COLO668 (cell line): ENCODE results near the gene MRPL50.

Experiments used
- DNase-seq: peaks from one replicate; lab custom pipeline; 2025; ENCODE audit not compliant: unreplicated experiment; lab: John Stamatoyannopoulos, UW

MRPL50 gene

DNA sequence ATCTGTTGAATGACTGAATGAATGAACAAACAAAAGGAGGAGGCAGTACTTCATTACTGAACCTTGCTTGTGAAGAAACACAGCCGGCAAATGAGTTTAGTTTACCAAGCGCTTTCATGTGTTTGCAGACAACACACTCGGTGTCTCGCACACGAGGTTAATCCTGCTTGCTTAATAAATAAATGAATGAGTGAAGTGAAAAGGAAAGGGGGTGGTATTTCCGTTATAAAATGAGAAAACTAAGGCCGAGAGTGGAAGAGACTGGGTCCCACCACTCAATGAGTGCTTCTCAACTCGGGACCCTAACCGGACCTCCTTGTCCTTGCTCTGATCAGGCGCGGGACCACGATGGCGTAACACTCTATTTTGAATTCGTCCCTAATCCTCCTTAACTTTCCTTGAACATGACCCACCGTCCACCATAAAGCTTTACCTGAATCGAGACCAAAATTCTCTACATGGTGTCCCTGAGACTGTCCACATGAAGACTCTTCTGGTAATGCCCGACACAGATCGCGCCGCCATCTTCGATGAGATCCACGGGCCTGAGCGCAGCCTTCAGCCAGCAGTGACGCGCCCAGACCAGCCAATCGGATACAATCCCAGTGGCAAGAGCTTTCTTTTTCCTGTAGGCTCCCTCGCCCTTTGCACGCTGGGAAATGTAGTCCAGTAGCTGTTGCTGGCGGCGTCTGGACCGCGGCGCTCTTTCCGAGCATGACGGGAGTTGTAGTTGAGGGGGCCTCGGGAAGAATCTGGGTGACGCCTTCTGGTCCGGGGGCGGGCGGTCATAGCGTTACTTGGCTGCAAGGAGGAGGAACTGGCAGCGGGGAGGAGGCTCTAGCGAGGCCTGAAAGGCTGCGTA is at the start of gene MRPL50, which contains the start of gene ZNF189:
MRPL50 (minus strand) TSS at position 551 of the 862 bp plus-strand sequence; CDS start at position 525, 26 bp downstream.
ZNF189 (plus strand) TSS at position 784 of the 862 bp plus-strand sequence. CDS start 306 bp downstream, outside the sequence.
- peak; percentile 96 for DNase-seq

DNA sequence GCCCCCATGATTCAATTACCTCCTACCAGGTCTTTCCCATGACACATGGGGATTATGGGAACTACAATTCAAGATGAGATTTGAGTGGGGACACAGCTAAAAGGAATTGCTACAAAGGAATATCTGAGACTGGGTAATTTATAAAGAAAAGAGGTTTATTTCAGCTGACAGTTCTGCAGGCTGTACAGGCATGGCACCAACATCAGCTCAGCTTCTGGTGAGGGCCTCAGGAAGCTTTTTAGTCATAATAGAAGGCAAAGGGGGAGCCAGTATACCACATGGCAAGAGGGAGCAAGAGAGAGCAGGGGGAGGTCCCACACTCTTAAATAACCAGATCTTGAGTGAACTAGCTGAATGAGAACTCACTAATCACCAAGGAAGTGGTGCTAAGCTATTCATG is 48.3 kb upstream of the MRPL50 start:
- no peak for DNase-seq

- DNase-seq: no peak
These were observed 47.1 kb upstream of the MRPL50 start for GRCh38 chr9:101445353-101446029.

GRCh38 chr9:101443364-101443771 is 45.0 kb upstream of the MRPL50 start:
- DNase-seq: no peak

DNA sequence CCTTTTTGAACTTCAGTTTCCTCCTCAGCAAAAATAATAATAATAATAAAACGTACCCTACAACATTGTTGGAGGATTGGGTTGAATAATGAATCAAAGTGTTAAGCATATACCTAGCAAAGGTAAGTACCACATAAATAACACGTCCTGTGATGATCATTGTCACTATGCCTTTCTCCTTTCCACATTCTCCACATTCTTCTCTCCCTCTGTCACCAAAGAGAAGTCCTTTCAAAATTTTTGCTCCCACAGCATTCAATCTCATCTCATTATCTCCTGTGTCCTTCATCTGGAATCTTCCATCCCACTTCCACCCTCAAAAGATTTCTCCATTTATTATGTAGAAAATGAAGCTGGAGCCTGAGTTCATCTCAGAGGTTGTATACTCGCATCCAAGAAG is 44.3 kb upstream of the MRPL50 start:
- DNase-seq: no peak

DNA sequence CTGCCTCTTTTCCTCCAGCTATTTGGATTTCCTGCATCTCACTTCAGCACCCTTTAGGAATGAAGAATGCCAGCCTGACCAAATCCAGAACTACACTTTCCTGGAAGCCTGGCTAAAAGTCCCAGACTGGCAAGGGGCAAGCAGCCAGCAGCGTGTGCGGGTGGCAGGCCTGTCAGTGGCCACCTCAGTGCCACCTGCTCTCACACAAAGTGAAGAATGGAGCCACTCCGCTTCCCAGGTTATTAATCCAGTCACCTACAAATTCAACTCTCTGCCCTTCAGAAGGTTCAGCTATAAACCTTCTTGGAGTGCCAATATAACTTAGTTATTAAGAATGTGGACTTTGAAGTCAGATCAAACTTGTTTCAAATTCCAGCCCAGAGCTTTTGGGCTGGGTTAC is 43.9 kb upstream of the MRPL50 start:
- DNase-seq: no peak

- no peak for DNase-seq
These were observed 42.4 kb upstream of the MRPL50 start for GRCh38 chr9:101440714-101441230.

DNA sequence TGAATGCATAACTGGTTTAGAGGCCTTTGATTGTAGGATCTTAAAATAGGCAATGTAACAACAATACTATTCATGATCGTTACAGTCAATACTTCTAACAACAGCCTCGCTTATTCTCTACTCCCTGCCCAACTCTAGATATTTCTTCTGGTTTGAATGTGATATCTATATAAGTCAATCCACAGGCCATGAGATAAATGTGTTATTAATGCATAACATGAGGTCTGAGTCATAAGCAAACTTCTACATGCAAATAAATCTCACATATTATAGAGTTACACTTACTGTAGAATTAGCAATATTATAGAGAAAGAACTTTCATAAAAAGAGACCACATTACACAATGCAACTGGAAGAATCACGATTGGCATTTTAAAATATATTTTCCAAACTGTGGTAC is 40.1 kb upstream of the MRPL50 start:
- no peak for DNase-seq

- no peak for DNase-seq
These were observed 39.4 kb upstream of the MRPL50 start for GRCh38 chr9:101437806-101438232.

DNA sequence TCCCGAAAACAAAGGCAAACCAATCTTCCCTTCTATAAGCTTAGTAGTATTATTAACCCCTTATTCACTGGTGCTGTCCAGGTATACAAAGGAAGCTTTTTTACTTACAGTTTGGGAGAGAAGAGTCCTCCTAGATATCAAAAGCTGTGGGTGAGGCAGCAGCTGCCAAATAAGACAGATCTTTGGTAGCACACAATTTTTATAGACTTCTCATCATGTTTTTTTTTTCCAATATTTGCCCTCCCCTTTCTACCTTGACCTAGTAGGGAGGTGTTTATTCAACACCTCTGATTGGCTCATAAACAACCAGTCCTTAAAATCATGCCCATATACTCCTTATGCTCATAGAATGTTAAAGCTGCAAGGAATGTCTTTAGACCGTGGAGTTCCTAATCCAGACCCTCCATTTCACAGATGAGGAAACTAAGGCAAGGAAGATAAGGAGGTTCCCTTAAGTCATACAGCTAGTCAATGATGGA is 37.2 kb upstream of the MRPL50 start, which contains the start of gene ALDOB:
ALDOB (minus strand) TSS at position 174 of the 479 bp plus-strand sequence. CDS start 4,887 bp downstream, outside the sequence.
- DNase-seq: no peak

- DNase-seq: no peak
These were observed 36.6 kb upstream of the MRPL50 start for GRCh38 chr9:101434998-101435397.

DNA sequence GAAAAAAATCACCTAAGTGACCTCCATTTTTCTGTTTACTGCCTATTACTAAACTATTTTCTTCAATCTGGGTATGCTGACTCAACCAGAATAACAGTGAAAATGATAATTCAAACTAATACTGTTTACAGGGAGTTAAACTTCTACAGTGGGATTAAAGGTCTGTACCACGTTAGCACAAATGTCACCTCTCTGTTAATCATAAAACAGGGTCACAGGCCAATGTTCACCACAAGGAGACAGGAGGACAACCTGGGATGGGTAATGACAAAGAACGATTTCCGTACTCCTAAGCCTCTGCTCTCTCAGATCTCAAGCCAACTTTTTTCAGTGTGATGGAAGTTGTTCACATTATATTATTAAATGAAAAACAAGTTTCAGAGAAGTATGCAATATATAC is 34.8 kb upstream of the MRPL50 start:
- DNase-seq: no peak

DNA sequence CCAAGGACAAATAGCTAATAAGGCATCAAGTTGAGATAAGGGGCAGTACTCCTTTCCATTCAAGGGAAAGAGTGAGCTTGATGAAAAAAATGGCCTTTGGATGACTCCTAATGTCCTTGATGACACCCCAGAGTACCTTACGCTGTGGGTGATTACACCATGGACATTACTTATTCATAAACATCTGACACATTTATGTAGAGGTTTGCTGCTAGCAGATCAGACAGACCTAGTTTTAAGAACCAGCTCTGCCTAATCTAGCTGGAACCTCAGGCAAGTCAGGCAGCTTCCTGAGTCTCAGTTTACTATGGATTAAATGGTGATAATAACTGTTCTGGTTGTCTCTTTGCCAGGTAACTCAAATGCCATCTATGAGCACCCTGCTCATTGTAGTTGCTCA is 34.3 kb upstream of the MRPL50 start:
- no peak for DNase-seq

- DNase-seq: no peak
These were observed 33.8 kb upstream of the MRPL50 start for GRCh38 chr9:101432171-101432570.

DNA sequence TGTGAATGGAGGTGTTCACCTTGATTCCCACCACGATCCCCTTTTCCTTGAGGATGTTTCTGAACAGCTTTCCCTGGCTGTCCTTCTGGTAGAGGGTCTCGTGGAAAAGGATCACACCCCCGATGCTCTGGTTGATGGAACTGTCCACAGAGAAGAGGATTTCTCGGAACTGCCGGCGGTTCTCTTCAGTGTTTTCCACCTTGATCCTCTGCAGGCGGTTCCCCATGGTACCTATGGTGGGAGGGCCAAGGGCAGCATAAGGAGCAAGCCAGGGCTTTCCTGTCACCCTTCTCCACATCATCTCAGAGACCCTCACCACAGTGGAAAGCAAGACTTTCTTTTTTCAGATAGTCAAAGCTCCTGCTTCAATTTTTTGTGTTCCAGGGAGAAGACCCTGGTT is 31.3 kb upstream of the MRPL50 start:
- no peak for DNase-seq

- DNase-seq: no peak
These were observed 30.5 kb upstream of the MRPL50 start for GRCh38 chr9:101428909-101429308.

DNA sequence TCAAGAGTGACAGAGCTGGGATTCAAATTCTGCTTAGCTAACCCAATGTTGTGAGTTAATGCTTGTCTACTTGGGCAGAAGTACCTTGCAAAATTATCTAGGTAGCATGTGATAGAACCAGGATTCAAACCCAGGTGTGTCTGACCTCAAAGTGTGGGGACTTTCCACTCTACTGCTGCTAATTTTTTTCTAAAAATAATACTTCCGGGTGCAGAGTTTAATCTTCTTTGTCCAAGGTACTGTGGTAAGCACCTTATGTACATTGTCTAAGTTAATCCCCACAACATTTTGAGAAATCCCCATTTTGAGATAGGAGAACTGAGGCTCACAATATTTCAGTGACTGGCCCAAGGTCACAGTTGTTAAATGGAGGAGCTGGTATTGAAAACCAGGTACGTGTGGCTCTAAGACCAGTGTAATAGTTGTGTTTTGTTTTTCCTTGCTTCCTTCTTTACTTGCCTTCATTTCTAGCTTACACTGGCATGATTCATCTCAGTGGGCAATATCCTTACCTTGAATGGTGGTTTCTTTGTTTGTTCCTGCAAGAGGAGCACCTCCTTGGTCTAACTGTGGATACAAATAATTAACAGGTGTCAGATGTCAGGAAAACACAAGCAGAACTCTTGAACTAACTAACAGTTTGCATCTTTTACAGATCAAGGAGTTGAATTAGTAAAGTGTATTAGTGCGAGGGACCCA is 29.7 kb upstream of the MRPL50 start:
- no peak for DNase-seq

- no peak for DNase-seq
These were observed 28.9 kb upstream of the MRPL50 start for GRCh38 chr9:101427358-101427757.

DNA sequence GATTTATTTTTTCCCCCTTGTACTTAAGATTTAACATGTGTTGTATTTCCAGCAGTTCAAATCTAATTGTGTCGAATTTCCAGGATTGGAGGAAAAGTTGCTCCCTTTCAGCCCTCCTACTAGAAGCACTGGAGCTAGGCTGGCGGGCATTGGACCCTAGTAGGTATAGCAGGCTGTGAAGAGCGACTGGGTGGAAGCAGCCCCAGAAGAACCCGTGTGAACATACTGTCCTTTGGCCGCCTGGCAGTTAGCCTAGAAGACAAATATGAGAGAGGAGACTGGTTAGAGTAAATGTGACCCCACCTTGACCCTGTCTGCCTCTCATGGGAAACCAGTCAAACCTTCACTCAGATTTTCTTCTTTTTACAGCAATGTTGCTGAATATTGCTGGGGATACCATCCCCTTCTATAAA is 23.2 kb upstream of the MRPL50 start:
- DNase-seq: no peak

- DNase-seq: no peak
These were observed 21.4 kb upstream of the MRPL50 start for GRCh38 chr9:101419863-101420262.
